ENCODE measurements around the gene MCM10.
"Not testable (repeated sequence)": the region's sequence is repeated elsewhere in the genome, so short reads cannot be mapped to it uniquely, and the experiment has no call there.

MCM10 gene

DNA sequence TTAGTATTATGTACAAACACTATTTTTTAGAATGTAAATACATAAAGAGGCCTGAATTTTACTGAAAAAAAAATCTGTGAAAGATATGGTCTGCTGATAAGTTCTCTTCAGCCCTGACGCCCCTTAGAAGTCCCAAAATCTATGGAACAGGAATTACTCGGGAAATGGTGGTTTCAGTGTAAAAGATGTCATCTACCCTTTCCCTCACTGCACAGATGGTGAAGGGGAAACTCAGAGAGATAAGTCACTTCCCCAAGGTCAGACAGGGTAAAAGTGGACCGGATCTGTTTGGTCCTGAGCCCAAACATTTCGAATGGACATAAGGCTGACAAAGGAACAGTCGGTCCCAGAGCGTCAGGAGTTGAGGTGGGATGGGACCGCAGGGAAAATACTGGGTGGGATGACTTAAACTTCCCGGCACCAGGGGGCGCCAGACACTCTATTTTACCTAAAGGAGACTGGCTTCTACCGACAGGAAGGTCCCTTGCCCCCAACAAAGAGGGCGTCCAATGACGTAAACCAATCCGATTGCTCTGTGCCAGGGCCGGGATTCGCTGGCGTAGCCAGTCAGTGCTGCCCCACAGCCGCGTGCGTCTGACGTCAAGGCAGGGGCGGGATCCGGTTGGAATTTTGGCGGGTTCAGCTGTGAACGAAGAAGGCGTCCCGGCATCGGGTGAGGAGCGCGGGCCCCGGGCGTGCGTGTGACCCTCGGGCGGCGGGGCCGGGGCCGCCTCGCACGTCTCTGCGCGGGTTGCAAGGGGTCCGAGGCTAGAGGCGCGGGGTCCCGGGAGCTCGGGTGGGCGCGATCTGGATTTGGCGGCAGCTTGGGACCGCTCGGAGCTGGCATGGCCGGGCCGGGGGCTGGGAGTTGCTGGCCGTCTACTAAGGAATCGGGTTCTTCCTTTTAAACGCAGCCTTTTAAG, at the start of gene MCM10:
Gene MCM10 (plus strand): TSS at position 625 of the 923 bp plus-strand sequence. CDS start 2,645 bp downstream, outside the sequence.
- in situ Hi-C loops (cut with HindIII; ENCODE audit: low pct_ligation_motif_present, low pct_unique_long_range_greater_than_20kb, low sequenced_read_pairs): no loop called here

DNA sequence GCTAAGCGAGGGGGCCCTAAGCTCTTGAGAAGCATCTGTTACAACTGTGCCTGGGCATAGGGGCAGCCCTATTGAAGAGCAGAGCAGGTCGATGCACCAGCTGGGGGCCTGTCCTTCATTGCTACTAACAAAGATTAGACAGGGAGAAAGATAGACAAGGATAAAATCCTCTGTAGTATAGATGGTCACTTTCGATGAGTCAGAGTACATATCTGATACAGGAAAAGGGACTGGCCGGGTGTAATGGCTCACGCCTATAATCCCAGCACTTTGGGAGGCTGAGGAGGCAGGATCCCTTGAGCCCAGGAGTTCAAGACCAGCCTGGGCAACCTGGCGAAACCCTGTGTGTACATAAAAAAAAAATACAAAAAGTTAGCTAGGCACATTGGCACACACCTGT, 47.8 kb upstream of the MCM10 start:
- in situ Hi-C loops (cut with HindIII; ENCODE audit: low pct_ligation_motif_present, low pct_unique_long_range_greater_than_20kb, low sequenced_read_pairs): no loop called here
- no peak for DNase-seq

More for the DNA sequence above, at the start of gene MCM10:
- DNase-seq: peak; percentile 98

DNA sequence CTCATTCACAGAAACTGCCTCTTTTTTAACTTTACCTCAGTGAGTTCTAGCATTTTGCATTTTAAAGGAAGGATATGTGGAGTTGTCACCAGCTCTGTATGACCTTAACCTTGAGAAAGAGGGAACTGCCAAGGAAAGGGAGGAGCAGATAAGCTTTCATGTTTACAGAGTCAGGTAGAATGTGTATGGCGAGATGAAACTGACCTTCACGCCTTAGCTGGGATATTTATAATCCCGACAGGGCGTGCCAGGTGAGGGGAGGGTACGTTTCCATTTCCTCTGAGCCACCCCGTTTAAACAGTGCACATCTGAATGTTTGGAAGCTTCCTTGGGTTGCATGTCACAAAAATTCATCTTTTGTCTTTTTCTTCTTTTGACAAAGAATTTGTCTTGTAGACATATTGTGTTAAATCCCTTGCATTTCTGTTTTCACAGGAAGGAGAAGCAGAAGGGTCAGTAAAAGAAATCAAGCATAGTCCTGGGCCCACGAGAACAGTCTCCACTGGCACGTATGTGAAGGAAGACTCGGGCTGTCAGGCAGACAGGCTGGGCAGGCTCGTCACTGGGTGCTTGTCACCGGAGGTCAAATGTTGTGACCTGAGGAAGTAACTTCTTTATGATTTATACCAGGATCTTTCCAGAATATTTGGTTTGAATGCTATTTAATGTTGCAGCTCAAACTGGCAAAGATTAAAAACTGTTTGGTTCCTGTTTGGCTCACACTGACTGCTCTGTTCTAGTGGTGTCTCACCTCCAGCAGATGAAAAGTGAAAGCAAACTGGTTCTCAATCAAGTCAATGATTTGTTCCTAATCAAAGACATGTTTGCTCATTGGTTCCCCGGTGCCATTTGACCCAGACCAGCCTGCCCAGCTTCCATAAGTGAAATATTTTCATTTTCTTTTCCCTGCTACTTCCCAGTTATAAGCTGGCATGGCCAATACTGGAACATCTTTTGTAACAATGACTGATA, 45.2 kb upstream of the MCM10 start:
- in situ Hi-C loops (cut with HindIII; ENCODE audit: low pct_ligation_motif_present, low pct_unique_long_range_greater_than_20kb, low sequenced_read_pairs): no loop called here
- DNase-seq: no peak

DNA sequence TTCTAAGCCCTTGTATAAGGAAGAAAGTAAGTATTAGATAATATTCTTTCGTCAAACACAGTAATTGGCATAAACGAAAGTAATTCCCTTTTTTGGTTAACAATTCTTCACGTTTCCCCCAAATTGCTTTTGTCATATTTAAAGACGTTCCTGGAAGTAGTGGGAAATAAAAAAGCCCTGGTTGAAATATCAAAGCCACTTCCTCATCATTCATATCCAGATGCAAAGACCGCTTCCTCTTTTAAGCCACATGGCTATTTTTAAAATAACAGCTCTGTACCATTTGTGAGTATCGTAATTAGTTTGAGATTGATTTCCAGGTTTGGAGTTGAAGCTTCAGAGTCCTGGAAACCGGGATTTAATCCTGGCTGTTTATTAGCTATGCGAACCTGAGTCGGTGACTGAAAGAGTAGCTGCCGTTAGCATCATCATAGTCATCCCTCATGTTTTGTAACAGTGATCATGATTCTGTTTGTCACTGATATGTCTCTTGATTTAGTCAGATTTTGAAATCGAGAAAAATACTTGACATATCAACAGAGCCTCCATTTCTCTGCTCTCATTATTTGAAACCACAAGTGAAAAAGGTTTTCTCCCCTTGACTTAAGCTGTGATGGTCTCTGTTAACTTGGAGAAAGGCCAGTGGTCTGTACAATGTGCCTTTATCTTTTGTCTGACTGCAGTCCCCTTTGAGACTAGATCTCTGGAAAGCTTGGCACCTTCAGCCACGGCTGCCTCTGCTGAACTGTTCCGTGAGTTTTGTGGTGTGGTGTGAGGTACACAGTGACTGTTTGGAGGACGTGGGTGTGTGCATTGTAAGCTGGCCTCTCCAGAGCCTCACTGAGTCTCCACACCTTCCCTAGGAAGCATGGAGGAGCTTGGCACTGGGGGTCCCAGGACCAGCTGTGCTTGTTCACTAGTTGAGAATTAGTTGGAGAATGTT, 43.2 kb upstream of the MCM10 start:
- DNase-seq: no peak
- in situ Hi-C loops (cut with HindIII; ENCODE audit: low pct_ligation_motif_present, low pct_unique_long_range_greater_than_20kb, low sequenced_read_pairs): no loop called here

DNA sequence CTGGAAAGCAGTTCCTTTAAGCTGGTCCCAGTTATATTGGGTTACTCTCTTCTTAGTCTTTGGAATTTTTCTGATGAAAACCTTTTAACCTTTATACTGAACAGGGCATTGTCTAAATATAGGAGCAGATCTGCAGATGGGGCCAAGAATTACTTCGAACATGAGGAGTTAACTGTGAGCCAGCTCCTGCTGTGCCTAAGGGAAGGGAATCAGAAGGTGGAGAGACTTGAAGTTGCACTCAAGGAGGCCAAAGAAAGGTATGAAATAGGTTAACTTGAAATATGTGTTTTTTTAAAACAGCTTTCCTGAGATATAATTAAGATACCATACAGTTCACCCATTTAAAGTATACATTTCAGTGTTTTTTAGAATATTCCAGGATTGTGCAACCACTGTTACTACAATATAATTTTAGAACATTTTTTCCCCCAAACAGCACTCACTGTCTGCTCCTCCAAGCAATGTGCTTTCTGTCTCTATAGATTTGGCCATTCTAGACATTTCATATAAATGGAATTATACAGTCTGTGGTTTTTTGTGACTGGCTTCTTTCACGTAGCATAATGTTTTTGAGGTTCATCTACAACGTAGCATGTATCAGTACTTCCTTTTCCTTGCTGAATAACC, 42.5 kb upstream of the MCM10 start:
- DNase-seq: no peak
- in situ Hi-C loops (cut with HindIII; ENCODE audit: low pct_ligation_motif_present, low pct_unique_long_range_greater_than_20kb, low sequenced_read_pairs): no loop called here

DNA sequence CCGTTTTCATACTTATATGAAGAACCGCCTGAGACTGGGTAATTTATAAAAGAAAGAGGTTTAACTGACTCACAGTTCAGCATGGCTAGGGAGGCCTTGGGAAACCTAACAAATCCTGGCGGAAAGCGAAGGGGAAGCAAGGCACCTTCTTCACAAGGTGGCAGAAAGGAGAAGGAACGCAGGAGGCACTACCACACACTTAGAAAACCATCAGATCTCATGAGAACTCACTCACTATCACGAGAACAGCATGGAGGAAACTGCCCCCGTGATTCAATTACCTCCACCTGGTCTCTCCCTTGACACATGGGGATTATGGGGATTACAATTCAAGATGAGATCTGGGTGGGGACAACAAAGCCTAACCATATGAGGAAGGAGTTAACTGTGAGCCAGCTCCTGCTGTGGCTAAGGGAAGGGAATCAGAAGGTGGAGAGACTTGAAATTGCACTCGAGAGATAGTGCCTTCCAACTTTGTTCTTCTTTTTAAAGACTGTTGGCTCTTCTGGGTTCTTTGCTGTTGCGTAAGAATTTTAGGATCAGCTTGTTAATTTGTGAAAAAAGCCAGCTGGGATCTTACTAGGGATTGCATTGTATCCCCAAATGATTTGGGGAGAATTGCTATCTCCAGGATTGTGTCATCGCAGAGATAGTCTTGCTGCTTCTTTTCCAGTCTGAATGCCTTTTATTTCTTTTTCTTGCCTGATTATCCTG, 40.4 kb upstream of the MCM10 start:
- DNase-seq: no peak

DNA sequence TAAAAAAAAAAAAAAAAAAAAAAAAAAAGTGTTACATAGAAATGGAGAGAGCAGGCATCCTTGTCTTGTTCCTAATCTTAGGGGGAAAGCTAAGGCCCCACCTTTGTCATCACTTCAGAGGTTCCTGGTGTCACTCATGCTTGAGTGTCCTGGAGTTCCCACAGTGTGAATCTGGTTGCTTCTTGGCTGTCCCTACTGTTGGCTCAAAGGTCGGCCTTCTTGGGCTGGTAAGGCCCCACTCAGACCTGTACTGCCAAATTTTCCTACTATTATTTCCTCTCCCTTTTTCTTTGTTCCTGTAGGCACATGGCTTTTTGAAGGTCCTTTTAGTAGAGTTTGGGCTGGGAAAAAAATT, 39.9 kb upstream of the MCM10 start:
- in situ Hi-C loops (cut with HindIII; ENCODE audit: low pct_ligation_motif_present, low pct_unique_long_range_greater_than_20kb, low sequenced_read_pairs): no loop called here

More for the DNA sequence above, 40.4 kb upstream of the MCM10 start:
- in situ Hi-C loops (cut with HindIII; ENCODE audit: low pct_ligation_motif_present, low pct_unique_long_range_greater_than_20kb, low sequenced_read_pairs): no loop called here

DNA sequence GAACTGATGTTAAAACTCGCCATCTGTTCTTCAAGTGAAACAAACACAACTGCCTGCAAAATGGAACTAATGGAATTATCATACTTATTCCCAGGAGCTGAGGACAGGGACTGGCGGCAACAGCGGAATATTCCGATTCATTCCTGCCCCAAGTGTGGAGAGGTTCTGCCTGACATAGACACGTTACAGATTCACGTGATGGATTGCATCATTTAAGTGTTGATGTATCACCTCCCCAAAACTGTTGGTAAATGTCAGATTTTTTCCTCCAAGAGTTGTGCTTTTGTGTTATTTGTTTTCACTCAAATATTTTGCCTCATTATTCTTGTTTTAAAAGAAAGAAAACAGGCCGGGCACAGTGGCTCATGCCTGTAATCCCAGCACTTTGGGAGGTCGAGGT, 24.7 kb upstream of the MCM10 start:
- in situ Hi-C loops (cut with HindIII; ENCODE audit: low pct_ligation_motif_present, low pct_unique_long_range_greater_than_20kb, low sequenced_read_pairs): no loop called here
- DNase-seq: no peak

More for the DNA sequence above, 39.9 kb upstream of the MCM10 start:
- DNase-seq: no peak

DNA sequence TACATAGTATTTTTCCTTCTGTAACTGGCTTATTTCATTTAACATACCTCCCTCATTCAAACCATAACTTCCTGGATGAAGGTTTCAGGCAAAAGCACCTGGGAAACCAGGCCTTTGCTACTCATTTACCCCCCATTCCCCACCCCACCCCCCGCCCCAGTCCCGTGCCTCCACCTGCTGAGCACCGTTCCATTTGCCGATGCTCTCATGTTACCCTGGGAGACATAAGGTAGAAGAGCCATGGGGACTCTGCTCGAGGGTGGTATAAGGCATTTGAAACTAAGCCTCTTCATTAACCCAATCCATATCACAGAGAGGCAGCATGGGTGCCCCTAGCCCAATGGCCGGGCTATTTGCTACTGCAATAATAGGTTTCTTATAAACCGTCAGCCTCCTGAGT, 22.2 kb upstream of the MCM10 start:
- no peak for DNase-seq
- in situ Hi-C loops (cut with HindIII; ENCODE audit: low pct_ligation_motif_present, low pct_unique_long_range_greater_than_20kb, low sequenced_read_pairs): no loop called here

DNA sequence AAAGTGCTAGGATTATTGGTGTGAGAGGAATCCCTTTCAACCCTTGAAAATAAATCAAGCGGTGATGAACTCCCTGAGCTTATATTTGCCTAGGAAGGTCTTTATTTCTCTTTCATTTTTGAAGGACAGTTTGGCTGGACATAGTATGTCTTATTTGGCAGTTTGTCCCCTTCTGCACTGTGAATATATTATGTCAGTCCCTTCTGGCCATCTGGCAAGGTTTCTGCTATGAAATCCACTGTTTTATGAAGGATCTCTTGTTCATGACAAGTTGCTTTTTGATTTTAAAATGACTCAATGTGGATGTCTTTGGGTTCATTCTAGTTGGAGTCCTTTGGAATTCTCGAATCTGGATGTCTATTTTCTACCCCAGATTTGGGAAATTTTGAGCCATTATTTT, 21.7 kb upstream of the MCM10 start:
- no peak for DNase-seq

DNA sequence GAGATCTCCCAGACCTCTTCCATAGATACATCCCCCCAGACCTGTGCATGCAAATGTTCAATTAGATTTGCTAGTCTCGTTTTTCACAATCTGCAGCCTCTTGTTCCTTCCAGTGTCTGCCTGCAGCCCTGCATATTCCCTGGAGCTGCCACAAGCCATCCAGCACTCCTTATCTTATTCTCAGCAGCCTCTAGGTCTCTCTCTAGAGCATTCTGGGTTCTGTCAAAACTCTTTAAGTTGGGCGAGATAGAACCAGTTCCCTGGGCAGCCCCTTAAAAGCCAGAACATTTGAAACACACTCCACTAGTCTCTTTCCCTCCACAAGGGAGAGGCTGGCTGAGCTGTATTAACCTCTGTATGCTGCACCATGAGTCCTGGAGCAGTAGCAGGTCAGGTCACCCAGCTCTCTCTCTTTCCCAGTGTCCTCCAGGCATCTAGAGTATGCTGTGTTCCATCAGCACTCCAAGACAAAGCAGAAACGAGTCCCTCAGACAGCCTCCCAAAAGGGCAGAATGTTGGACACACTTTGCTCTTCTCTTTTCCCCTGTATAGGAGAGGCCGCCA, 20.6 kb upstream of the MCM10 start:
- in situ Hi-C loops (cut with HindIII; ENCODE audit: low pct_ligation_motif_present, low pct_unique_long_range_greater_than_20kb, low sequenced_read_pairs): no loop called here
- no peak for DNase-seq

More for the DNA sequence above, 21.7 kb upstream of the MCM10 start:
- in situ Hi-C loops (cut with HindIII; ENCODE audit: low pct_ligation_motif_present, low pct_unique_long_range_greater_than_20kb, low sequenced_read_pairs): no loop called here

DNA sequence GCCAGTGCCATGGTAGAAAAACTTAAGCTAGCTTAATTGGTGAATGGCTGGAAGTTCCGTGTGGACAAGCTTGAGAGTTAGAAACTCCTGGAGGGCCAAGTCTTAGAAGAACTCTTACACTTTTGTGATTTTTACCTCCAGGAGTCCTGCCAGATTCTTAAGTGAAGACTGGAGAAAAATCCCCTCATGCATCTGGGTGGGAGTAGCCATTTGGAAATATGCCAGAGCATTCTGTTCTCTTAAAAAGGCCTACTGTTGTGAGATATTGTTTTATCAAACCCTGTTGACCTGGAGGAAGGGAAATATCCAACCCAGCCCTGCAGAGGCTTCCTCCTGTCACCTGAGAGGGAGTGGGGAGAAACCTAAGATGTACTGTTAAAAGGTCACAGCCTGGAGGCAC, 17.6 kb upstream of the MCM10 start:
- DNase-seq: no peak
- in situ Hi-C loops (cut with HindIII; ENCODE audit: low pct_ligation_motif_present, low pct_unique_long_range_greater_than_20kb, low sequenced_read_pairs): no loop called here

DNA sequence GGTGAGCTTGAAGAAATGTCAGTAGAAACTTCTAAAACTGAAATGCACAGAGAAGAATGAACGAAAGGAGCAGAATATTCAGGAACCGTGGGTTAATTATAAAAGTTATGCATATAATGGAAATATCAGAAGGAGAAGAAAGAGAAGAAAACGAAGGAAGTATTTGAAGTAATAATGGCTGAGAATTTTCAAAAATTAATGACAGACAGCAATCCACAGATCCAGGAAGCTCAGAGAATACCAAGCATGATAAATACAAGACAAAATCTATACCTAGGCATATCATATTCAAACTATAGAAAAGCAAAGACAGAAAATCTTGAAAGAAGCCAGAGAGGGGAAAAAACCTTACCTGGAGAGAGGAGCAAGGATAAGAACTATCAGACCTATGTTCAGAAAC, 16.5 kb upstream of the MCM10 start:
- no peak for DNase-seq
- in situ Hi-C loops (cut with HindIII; ENCODE audit: low pct_ligation_motif_present, low pct_unique_long_range_greater_than_20kb, low sequenced_read_pairs): no loop called here

DNA sequence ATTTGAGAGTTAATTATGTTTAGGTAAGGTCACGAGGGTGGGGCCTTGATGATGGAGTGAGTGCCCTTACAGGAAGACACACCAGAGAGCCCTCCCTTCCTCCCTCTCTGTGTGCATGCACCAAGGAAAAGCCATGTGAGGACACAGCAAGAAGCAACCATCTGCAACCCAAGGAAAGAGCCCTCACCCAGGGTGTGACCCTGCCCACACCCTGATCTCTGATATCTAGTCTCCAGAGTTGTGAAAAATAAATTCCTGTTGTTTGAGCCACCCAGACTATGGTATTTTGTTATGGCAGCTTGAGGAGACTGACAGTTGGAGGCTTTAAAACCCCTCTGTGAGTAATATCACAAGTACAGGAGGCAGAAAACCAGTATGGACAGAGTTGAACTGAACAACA, 15.0 kb upstream of the MCM10 start:
- no peak for DNase-seq
- in situ Hi-C loops (cut with HindIII; ENCODE audit: low pct_ligation_motif_present, low pct_unique_long_range_greater_than_20kb, low sequenced_read_pairs): no loop called here

DNA sequence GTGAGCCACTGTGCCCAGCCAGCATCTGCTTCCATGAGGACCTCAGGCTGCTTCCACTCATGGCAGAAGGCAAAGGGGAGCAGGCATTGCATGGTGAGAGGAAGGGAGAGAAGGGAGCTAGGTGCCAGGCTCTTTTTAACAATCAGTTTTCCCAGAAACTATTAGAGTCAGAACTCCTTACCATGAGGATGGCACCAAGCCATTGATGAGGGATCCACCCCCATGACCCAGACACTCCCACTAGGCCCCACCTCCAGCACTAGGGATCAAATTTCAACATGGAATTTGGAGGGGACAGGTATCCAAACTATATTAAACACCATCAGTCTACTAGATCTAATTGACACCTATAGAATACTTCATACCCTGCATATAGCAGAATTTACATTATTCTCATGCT, 14.2 kb upstream of the MCM10 start:
- DNase-seq: no peak
- in situ Hi-C loops (cut with HindIII; ENCODE audit: low pct_ligation_motif_present, low pct_unique_long_range_greater_than_20kb, low sequenced_read_pairs): no loop called here

DNA sequence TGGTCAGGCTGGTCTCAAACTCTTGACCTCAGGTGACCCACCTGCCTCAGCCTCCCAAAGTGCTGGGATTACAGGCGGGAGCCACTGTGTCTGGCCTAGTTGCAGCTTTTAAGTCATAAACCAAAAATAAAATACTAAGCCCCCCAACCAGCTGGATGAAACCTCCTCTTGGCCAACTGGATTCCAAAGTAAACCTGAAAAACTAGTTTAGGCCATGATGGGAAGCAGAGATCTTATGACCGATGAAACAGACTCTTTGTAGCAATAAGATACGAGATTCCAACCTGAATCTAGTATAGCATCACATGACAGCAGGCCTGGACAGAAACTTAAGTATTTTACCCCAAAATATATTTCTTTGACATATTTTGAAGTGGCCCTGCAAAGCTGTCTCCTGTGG, 9.1 kb upstream of the MCM10 start:
- in situ Hi-C loops (cut with HindIII; ENCODE audit: low pct_ligation_motif_present, low pct_unique_long_range_greater_than_20kb, low sequenced_read_pairs): no loop called here
- DNase-seq: no peak

DNA sequence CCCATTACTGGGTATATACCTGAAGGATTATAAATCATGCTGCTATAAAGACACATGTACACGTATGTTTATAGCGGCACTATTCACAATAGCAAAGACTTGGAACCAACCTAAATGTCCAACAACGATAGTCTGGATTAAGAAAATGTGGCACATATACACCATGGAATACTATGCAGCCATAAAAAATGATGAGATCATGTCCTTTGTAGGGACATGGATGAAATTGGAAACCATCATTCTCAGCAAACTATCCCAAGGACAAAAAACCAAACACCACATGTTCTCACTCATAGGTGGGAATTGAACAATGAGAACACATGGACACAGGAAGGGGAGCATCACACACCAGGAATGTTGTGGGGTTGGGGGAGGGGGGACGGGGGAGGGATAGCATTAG, 5.5 kb upstream of the MCM10 start:
- DNase-seq; in situ Hi-C loops (cut with HindIII; ENCODE audit: low pct_ligation_motif_present, low pct_unique_long_range_greater_than_20kb, low sequenced_read_pairs): not testable (repeated sequence)
